IMR-90 (cell line): ENCODE results near the gene ZNF57. TPM values are rescaled to one million over a fixed set of nuclear protein-coding genes. Genes with fewer than 3 reads are reported as not detected.

Experiments
- ATAC-seq: fragments of 200-7000 bp; cut with Tn5 transposase; 2 replicates; pipeline ENCODE4 v1.9.1; 2020; ENCODE audit warnings: low read depth, mild to moderate bottlenecking, moderate library complexity
- BruUV-seq: library from RNA; stranded (reverse); fragments of 400-500 nt; replicated peaks from 2 replicates; lab custom pipeline; 2021; lab: Mats Ljungman, UMichigan
- CTCF ChIA-PET: fragments of 300-600 bp; formaldehyde crosslinking; extraction: SDS; loops from one replicate; lab custom pipeline; 2021; ENCODE audit warnings: antibody characterized with exemption; lab: Yijun Ruan, JAX
- POLR2A ChIA-PET: fragments of 300-600 bp; sonication (Branson Sonifier 250); formaldehyde crosslinking; loops from one replicate; lab custom pipeline; 2022; ENCODE audit warnings: antibody characterized with exemption; ENCODE audit not compliant: unreplicated experiment; lab: Charles Lee
- DNase-seq: peaks from one replicate; pipeline ENCODE4 v3.0.0; 2013
- H2AFZ ChIP-seq: replicated peaks from 2 replicates; pipeline ENCODE3; 2013; ENCODE audit warnings: low read length, mild to moderate bottlenecking; ENCODE audit not compliant: poor library complexity
- H2AK5ac ChIP-seq: 2 replicates; pipeline ENCODE4 v1.6.1; 2013; ENCODE audit warnings: low read depth, low read length, inconsistent platforms
- H2AK9ac ChIP-seq: replicated peaks from 2 replicates; pipeline ENCODE3; 2013; ENCODE audit warnings: mild to moderate bottlenecking, low read depth, low read length, moderate library complexity; ENCODE audit not compliant: poor library complexity
- H2BK120ac ChIP-seq: 2 replicates; pipeline ENCODE4 v1.6.1; 2013; ENCODE audit warnings: low read depth, low read length, inconsistent platforms
- H2BK15ac ChIP-seq: 3 replicates; pipeline ENCODE4 v1.6.1; 2013; ENCODE audit warnings: low read depth, low read length, inconsistent platforms
- H2BK20ac ChIP-seq: 2 replicates; pipeline ENCODE4 v1.6.1; 2013; ENCODE audit warnings: low read depth, mild to moderate bottlenecking, inconsistent platforms, low read length, moderate library complexity
- H2BK5ac ChIP-seq: 2 replicates; pipeline ENCODE4 v1.6.1; 2013; ENCODE audit warnings: mild to moderate bottlenecking, low read depth, low read length, inconsistent platforms; ENCODE audit not compliant: poor library complexity, severe bottlenecking
- H3K14ac ChIP-seq: replicated peaks from 2 replicates; pipeline ENCODE4 v1.6.1; 2013; ENCODE audit warnings: low read depth, low read length, inconsistent platforms
- H3K18ac ChIP-seq: 2 replicates; pipeline ENCODE4 v1.6.1; 2013; ENCODE audit warnings: low read depth, low read length, control low read depth
- H3K23ac ChIP-seq: 2 replicates; pipeline ENCODE4 v1.6.1; 2013; ENCODE audit warnings: low read depth, low read length, inconsistent platforms
- H3K27ac ChIP-seq: 2 replicates; pipeline ENCODE4 v1.5.1; 2013; ENCODE audit warnings: mild to moderate bottlenecking, control low read depth, low read length; ENCODE audit not compliant: insufficient read depth
- H3K27me3 ChIP-seq: 2 replicates; pipeline ENCODE4 v1.6.1; 2013; ENCODE audit warnings: low read length; ENCODE audit not compliant: control insufficient read depth, insufficient read depth
- H3K36me3 ChIP-seq: 2 replicates; pipeline ENCODE4 v1.6.1; 2013; ENCODE audit warnings: low read length, mixed read lengths; ENCODE audit not compliant: control insufficient read depth, insufficient read depth
- H3K4ac ChIP-seq: 2 replicates; pipeline ENCODE4 v1.6.1; 2013; ENCODE audit warnings: low read depth, low read length, inconsistent platforms
- H3K4me1 ChIP-seq: 2 replicates; pipeline ENCODE4 v1.6.1; 2013; ENCODE audit warnings: low read length, mixed read lengths; ENCODE audit not compliant: control insufficient read depth, insufficient read depth
- H3K4me2 ChIP-seq: 2 replicates; pipeline ENCODE4 v1.6.1; 2013; ENCODE audit warnings: low read depth, mild to moderate bottlenecking, control low read depth, low read length, moderate library complexity
- H3K4me3 ChIP-seq: 2 replicates; pipeline ENCODE4 v1.5.1; 2013; ENCODE audit warnings: low read depth, mild to moderate bottlenecking, control low read depth, low read length, moderate library complexity; ENCODE audit not compliant: insufficient read depth
- H3K56ac ChIP-seq: 2 replicates; pipeline ENCODE4 v1.6.1; 2013; ENCODE audit warnings: low read length, inconsistent platforms; ENCODE audit not compliant: insufficient read depth; ENCODE audit errors: extremely low read depth
- H3K79me1 ChIP-seq, 2 experiments: 2 replicates each; pipeline ENCODE4 v1.6.1; 2013; ENCODE audit warnings: low read length in 2 of 2, inconsistent platforms in 1 of 2, low read depth in 1 of 2
- H3K9ac ChIP-seq: 2 replicates; pipeline ENCODE4 v1.6.1; 2013; ENCODE audit warnings: low read depth, low read length, control low read depth
- H3K9me1 ChIP-seq: 2 replicates; pipeline ENCODE4 v1.6.1; 2013; ENCODE audit warnings: low read length, inconsistent platforms; ENCODE audit not compliant: insufficient read depth
- H3K9me3 ChIP-seq: 2 replicates; pipeline ENCODE4 v1.6.1; 2013; ENCODE audit warnings: low read length; ENCODE audit not compliant: control insufficient read depth, insufficient read depth
- H4K20me1 ChIP-seq: 2 replicates; pipeline ENCODE4 v1.6.1; 2013; ENCODE audit warnings: low read length, inconsistent platforms; ENCODE audit not compliant: insufficient read depth
- H4K5ac ChIP-seq: 2 replicates; pipeline ENCODE4 v1.6.1; 2013; ENCODE audit warnings: mild to moderate bottlenecking, low read depth, low read length, control low read depth
- H4K8ac ChIP-seq, 2 experiments: 2 replicates each; pipeline ENCODE4 v1.6.1; 2013; ENCODE audit warnings: low read depth in 2 of 2, low read length in 2 of 2, control low read depth in 1 of 2, inconsistent platforms in 1 of 2
- H4K91ac ChIP-seq: 2 replicates; pipeline ENCODE4 v1.6.1; 2013; ENCODE audit warnings: low read depth, low read length, inconsistent platforms; ENCODE audit not compliant: insufficient read depth
- MAFK ChIP-seq: IDR thresholded peaks from 2 replicates; pipeline ENCODE4 v1.6.1; 2012; ENCODE audit warnings: low read depth, low read length, improper control_type of control experiment
- MAZ ChIP-seq: IDR thresholded peaks from 2 replicates; pipeline ENCODE4 v1.6.1; 2012; ENCODE audit warnings: low read depth, mild to moderate bottlenecking, low read length, improper control_type of control experiment, moderate library complexity, borderline replicate concordance
- NFE2L2 ChIP-seq: fragments of 150-350 bp; IDR thresholded peaks from 2 replicates; pipeline ENCODE4 v1.6.1; 2016; ENCODE audit warnings: low read depth, mild to moderate bottlenecking, low read length
- RAD21 ChIP-seq: IDR thresholded peaks from 2 replicates; pipeline ENCODE4 v1.6.1; 2012; ENCODE audit warnings: low read length, improper control_type of control experiment
- RCOR1 ChIP-seq: IDR thresholded peaks from 2 replicates; pipeline ENCODE4 v1.6.1; 2012; ENCODE audit warnings: mild to moderate bottlenecking, low read length, improper control_type of control experiment; ENCODE audit not compliant: insufficient replicate concordance
- RFX5 ChIP-seq: IDR thresholded peaks from 2 replicates; pipeline ENCODE4 v1.8.0; 2012; ENCODE audit warnings: low read depth, mild to moderate bottlenecking, low read length, moderate library complexity
- SMC3 ChIP-seq: fragments of 150-350 bp; IDR thresholded peaks from 2 replicates; pipeline ENCODE4 v1.6.1; 2016; ENCODE audit warnings: low read depth, mild to moderate bottlenecking, antibody characterized with exemption, low read length, moderate library complexity
- WGBS, 2 experiments: methylation state at CpG; one replicate each; pipeline versions ENCODE4 v1.1.5 to v1.1.7; 2013; ENCODE audit warnings: missing lambda C conversion rate in 2 of 2; ENCODE audit not compliant: insufficient read length in 1 of 2; ENCODE audit errors: extremely low coverage in 2 of 2; 5-methylcytosine and 5-hydroxymethylcytosine counted together
- dilution Hi-C: fragments of 300-500 bp; cut with HindIII; formaldehyde crosslinking; loops from one replicate; pipeline ENCODE4 v1.14.3; 2018; ENCODE audit warnings: low sequenced_read_pairs; ENCODE audit not compliant: unreplicated experiment
- in situ Hi-C: fragments of 300-500 bp; cut with MboI; formaldehyde crosslinking; loops from 3 replicates; pipeline ENCODE4 v1.14.3; 2019; ENCODE audit warnings: low sequenced_read_pairs, inconsistent platforms, mixed read lengths
- intact Hi-C: fragments of 100-400 bp; cut with micrococcal nuclease; formaldehyde crosslinking; loops from 2 replicates; pipeline ENCODE4 v1.10.0; 2022
- polyA plus RNA-seq, 3 experiments: library from polyadenylated mRNA; depleted of rRNA; stranded (reverse); fragments of >200 nt; gene quantifications; 2 replicates each; pipeline ENCODE4 v1.2.3, GENCODE V29; 2012; ENCODE audit warnings: low replicate concordance in 1 of 3
- total RNA-seq: library from RNA; depleted of rRNA; stranded (reverse); fragments of >200 nt; gene quantifications from 2 replicates; pipeline ENCODE4 v1.2.3, GENCODE V29; 2012
- TF ChIP-seq, protein P1 (sequence below): conservative IDR thresholded peaks from 2 replicates; pipeline ENCODE4 v1.5.1; 2012; ENCODE audit warnings: mild to moderate bottlenecking, low read depth, low read length, improper control_type of control experiment

The ZNF57 gene
- total and polyA plus RNA-seq, 2 of the 4 experiments (the other 2 are of a cell fraction) = 2.2 to 8.6 TPM

DNA sequence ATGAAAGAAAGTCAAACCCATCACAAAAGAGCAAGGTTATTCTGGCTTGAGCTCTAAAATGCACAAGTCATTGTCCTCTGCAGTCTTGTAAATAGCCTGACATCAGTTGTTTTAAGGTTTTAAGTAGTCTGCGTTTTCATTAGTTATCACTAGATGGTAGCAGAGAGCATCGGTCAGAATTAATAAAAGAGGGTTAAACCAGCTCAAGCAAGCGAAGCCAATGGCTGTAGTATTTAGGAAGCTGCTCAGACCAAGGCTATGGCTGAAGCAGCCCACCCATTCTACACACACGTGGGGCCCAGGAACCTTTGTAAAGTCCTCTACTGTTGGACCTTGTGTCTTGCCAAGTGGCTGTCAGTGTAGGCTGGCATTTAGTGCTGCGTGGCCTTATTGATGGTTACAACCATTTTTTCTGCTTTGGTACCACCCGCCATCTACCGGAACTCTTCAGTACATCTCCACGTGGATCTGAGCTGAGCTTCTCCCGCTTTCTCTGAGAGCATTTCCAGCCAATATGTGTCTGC, 13.3 kb upstream of the ZNF57 start:
- H3K4me2 ChIP-seq = peak overlapping the region; percentile 85; the same call in 1 of the 2 replicates
- no peak overlapping the region for H3K14ac ChIP-seq
- TF ChIP-seq, protein P1, sequence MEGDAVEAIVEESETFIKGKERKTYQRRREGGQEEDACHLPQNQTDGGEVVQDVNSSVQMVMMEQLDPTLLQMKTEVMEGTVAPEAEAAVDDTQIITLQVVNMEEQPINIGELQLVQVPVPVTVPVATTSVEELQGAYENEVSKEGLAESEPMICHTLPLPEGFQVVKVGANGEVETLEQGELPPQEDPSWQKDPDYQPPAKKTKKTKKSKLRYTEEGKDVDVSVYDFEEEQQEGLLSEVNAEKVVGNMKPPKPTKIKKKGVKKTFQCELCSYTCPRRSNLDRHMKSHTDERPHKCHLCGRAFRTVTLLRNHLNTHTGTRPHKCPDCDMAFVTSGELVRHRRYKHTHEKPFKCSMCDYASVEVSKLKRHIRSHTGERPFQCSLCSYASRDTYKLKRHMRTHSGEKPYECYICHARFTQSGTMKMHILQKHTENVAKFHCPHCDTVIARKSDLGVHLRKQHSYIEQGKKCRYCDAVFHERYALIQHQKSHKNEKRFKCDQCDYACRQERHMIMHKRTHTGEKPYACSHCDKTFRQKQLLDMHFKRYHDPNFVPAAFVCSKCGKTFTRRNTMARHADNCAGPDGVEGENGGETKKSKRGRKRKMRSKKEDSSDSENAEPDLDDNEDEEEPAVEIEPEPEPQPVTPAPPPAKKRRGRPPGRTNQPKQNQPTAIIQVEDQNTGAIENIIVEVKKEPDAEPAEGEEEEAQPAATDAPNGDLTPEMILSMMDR = peak; percentile 62
- no peak for TF ChIP-seq MAFK
- peak; percentile 39 for TF ChIP-seq SMC3
- peak; percentile 46 for TF ChIP-seq RAD21
- TF ChIP-seq MAZ = no peak
- no peak for TF ChIP-seq RFX5
- no peak for TF ChIP-seq NFE2L2
- no peak for TF ChIP-seq RCOR1
- BruUV-seq = no TSS peak
- CTCF ChIA-PET = interaction anchor here (0.5 to 1.7 kb wide), 6 partner anchors 11 to 683 kb away, joined by 3 to 10 read pairs (median 4); partner anchors contain the start of genes ZNF555 and ZNF57
- in situ Hi-C loops (no loop called here), dilution Hi-C loops (no loop called here), intact Hi-C loops (no loop called here)
- H3K4me3 ChIP-seq = no peak overlapping the region
- H3K79me1 ChIP-seq = no peaks in the 10 kb centered on the region
- H2BK20ac ChIP-seq = no peak overlapping the region
- H3K4me1 ChIP-seq = no peaks in the 10 kb centered on the region
- H2BK120ac ChIP-seq = no peak overlapping the region
- no peaks in the 10 kb centered on the region for H4K20me1 ChIP-seq
- H3K36me3 ChIP-seq = no peaks in the 10 kb centered on the region
- no peak overlapping the region for H4K5ac ChIP-seq
- H2AK5ac ChIP-seq = no peak overlapping the region
- no peaks in the 10 kb centered on the region for H3K9me1 ChIP-seq
- H4K91ac ChIP-seq = no peak overlapping the region
- POLR2A ChIA-PET = no interaction called here
- no peak overlapping the region for H2BK5ac ChIP-seq
- H2AK9ac ChIP-seq = peak overlapping the region; percentile 5
- no peaks in the 10 kb centered on the region for H3K27me3 ChIP-seq
- H3K18ac ChIP-seq = no peak overlapping the region
- WGBS, 2 experiments = 45% methylated on average over 5 of the region's 9 CpGs; no CpG with 5 or more reads in 1 of the 2 experiments
- H4K8ac ChIP-seq = no peak overlapping the region
- no peak overlapping the region for H3K9ac ChIP-seq
- H3K23ac ChIP-seq = no peak overlapping the region
- DNase-seq (peak; percentile 61), ATAC-seq (peak; percentile 99)
- H2BK15ac ChIP-seq = no peak overlapping the region
- no peaks in the 10 kb centered on the region for H3K9me3 ChIP-seq
- no peak overlapping the region for H3K4ac ChIP-seq
- H3K27ac ChIP-seq = no peak overlapping the region
- H3K56ac ChIP-seq = no peak overlapping the region
- peak overlapping the region; percentile 77 for H2AFZ ChIP-seq
